Measurements from ENCODE around the gene ROBO1. TPM values are rescaled to one million over a fixed set of nuclear protein-coding genes. Genes with fewer than 3 reads are reported as not detected.

ROBO1 gene
- total RNA-seq, 4 donors from 2014 or later = 12.3 to 112 (median 27.1) TPM

- Histone ChIP-seq H3K9me3 (no peaks in the 10 kb centered on the region), H3K27ac (no peak overlapping the region), H3K4me3 (no peak overlapping the region), H3K36me3 (no peaks in the 10 kb centered on the region), H3K27me3 (no peaks in the 10 kb centered on the region), H3K4me1 (no peaks in the 10 kb centered on the region)
- intact Hi-C loops (cut with DNase I; ENCODE audit: low total_unique reads) = no loop called here
- DNase-seq = no peak
- no peak for TF ChIP-seq CTCF (IDR thresholded peaks at IDR 0.05)
- no peak for TF ChIP-seq POLR2A (IDR thresholded peaks at IDR 0.05)
These were observed 922.2 kb downstream of the ROBO1 start for GRCh38 chr3:78845605-78846004.

GRCh38 chr3:78844307-78844706 is 923.5 kb downstream of the ROBO1 start:
- Histone ChIP-seq H3K36me3 (no peaks in the 10 kb centered on the region), H3K4me1 (no peaks in the 10 kb centered on the region), H3K27ac (no peak overlapping the region), H3K9me3 (no peaks in the 10 kb centered on the region), H3K27me3 (no peaks in the 10 kb centered on the region), H3K4me3 (no peak overlapping the region)
- DNase-seq = no peak
- intact Hi-C loops (cut with DNase I; ENCODE audit: low total_unique reads) = no loop called here
- no peak for TF ChIP-seq CTCF (IDR thresholded peaks at IDR 0.05)
- TF ChIP-seq POLR2A (IDR thresholded peaks at IDR 0.05) = no peak

GRCh38 chr3:78839693-78840092 is 928.1 kb downstream of the ROBO1 start:
- intact Hi-C loops (cut with DNase I; ENCODE audit: low total_unique reads) = no loop called here

GRCh38 chr3:78838362-78838761 is 929.4 kb downstream of the ROBO1 start:
- no peak for TF ChIP-seq CTCF (IDR thresholded peaks at IDR 0.05)
- TF ChIP-seq POLR2A (IDR thresholded peaks at IDR 0.05) = no peak
- Histone ChIP-seq H3K4me3 (no peak overlapping the region), H3K27ac (no peak overlapping the region), H3K4me1 (no peaks in the 10 kb centered on the region), H3K9me3 (no peaks in the 10 kb centered on the region), H3K36me3 (no peaks in the 10 kb centered on the region), H3K27me3 (no peaks in the 10 kb centered on the region)
- intact Hi-C loops (cut with DNase I; ENCODE audit: low total_unique reads) = no loop called here
- no peak for DNase-seq

More at GRCh38 chr3:78839693-78840092, 928.1 kb downstream of the ROBO1 start:
- H3K9me3 ChIP-seq = no peaks in the 10 kb centered on the region
- H3K27me3 ChIP-seq = no peaks in the 10 kb centered on the region
- H3K27ac ChIP-seq = no peak overlapping the region
- DNase-seq = no peak
- no peaks in the 10 kb centered on the region for H3K4me1 ChIP-seq
- no peak for TF ChIP-seq CTCF (IDR thresholded peaks at IDR 0.05)
- TF ChIP-seq POLR2A (IDR thresholded peaks at IDR 0.05) = no peak
- no peak overlapping the region for H3K4me3 ChIP-seq
- H3K36me3 ChIP-seq = no peaks in the 10 kb centered on the region

GRCh38 chr3:78834910-78835309 is 932.9 kb downstream of the ROBO1 start:
- H3K4me1 ChIP-seq = no peaks in the 10 kb centered on the region
- no peak overlapping the region for H3K4me3 ChIP-seq
- H3K9me3 ChIP-seq = no peaks in the 10 kb centered on the region
- no peak overlapping the region for H3K27ac ChIP-seq
- H3K27me3 ChIP-seq = no peaks in the 10 kb centered on the region
- intact Hi-C loops (cut with DNase I; ENCODE audit: low total_unique reads) = no loop called here
- TF ChIP-seq POLR2A (IDR thresholded peaks at IDR 0.05) (no peak), CTCF (IDR thresholded peaks at IDR 0.05) (no peak)
- no peak for DNase-seq
- H3K36me3 ChIP-seq = no peaks in the 10 kb centered on the region
